SK-MEL-5 (cell line): Measurements from ENCODE around the gene RHBDL1. TPM values are rescaled to one million over a fixed set of nuclear protein-coding genes. Genes with fewer than 3 reads are reported as not detected.

ENCODE experiments used
- DNase-seq: peaks from one replicate; pipeline ENCODE4 v3.0.0-alpha.2; 2016; ENCODE audit warnings: low read depth, low spot score
- in situ Hi-C: cut with HindIII; loops from 2 replicates; pipeline ENCODE4 v1.10.0; 2016; ENCODE audit warnings: low sequenced_read_pairs, high pct_unique_total_duplicates, low pct_unique_long_range_greater_than_20kb
- total RNA-seq: library from RNA; depleted of rRNA; stranded (reverse); fragments of >200 nt; shearing (Covaris generic); gene quantifications from 2 replicates; pipeline ENCODE4 v1.2.3, GENCODE V29; 2014

RHBDL1 gene
- total RNA-seq, 1 experiment from 2014 or later: 0.34 TPM

- in situ Hi-C loops: no loop called here
- DNase-seq: peak; percentile 69
Measured at GRCh38 chr16:648071-648780, 27.2 kb upstream of the RHBDL1 start.

GRCh38 chr16:648781-649589 lies 26.5 kb upstream of the RHBDL1 start, which contains the start of gene WDR90:
WDR90 (plus strand) TSS chr16:649365; CDS start chr16:649417, 52 bp downstream.
- in situ Hi-C loops: no loop called here
- DNase-seq: peak; percentile 87

- in situ Hi-C loops: no loop called here
- DNase-seq: no peak
Measured at GRCh38 chr16:649631-650030, 25.8 kb upstream of the RHBDL1 start.

GRCh38 chr16:651844-652243 lies 23.6 kb upstream of the RHBDL1 start:
- in situ Hi-C loops: no loop called here

GRCh38 chr16:652454-653305 lies 22.8 kb upstream of the RHBDL1 start:
- DNase-seq: no peak
- in situ Hi-C loops: no loop called here

More at GRCh38 chr16:651844-652243, 23.6 kb upstream of the RHBDL1 start:
- peak; percentile 45 for DNase-seq

GRCh38 chr16:654034-654433 lies 21.4 kb upstream of the RHBDL1 start:
- no peak for DNase-seq
- in situ Hi-C loops: no loop called here

- in situ Hi-C loops: no loop called here
- DNase-seq: no peak
Measured at GRCh38 chr16:657487-657886, 18.0 kb upstream of the RHBDL1 start.

GRCh38 chr16:658679-659571 lies 16.5 kb upstream of the RHBDL1 start:
- in situ Hi-C loops: no loop called here
- DNase-seq: no peak

- in situ Hi-C loops: no loop called here
- no peak for DNase-seq
Measured at GRCh38 chr16:659618-660017, 15.9 kb upstream of the RHBDL1 start.

- in situ Hi-C loops: no loop called here
- DNase-seq: no peak
Measured at GRCh38 chr16:660132-660458, 15.4 kb upstream of the RHBDL1 start.

- in situ Hi-C loops: no loop called here
- peak; percentile 90 for DNase-seq
Measured at GRCh38 chr16:660459-661183, 14.8 kb upstream of the RHBDL1 start.

GRCh38 chr16:661184-661821 lies 14.2 kb upstream of the RHBDL1 start:
- in situ Hi-C loops: no loop called here

GRCh38 chr16:662095-662494 lies 13.4 kb upstream of the RHBDL1 start:
- in situ Hi-C loops: no loop called here

More at GRCh38 chr16:661184-661821, 14.2 kb upstream of the RHBDL1 start:
- DNase-seq: no peak

GRCh38 chr16:662597-662996 lies 12.9 kb upstream of the RHBDL1 start:
- in situ Hi-C loops: no loop called here
- DNase-seq: no peak

More at GRCh38 chr16:662095-662494, 13.4 kb upstream of the RHBDL1 start:
- DNase-seq: no peak

- in situ Hi-C loops: no loop called here
- no peak for DNase-seq
Measured at GRCh38 chr16:666572-666971, 8.9 kb upstream of the RHBDL1 start.

GRCh38 chr16:667113-667779 lies 8.2 kb upstream of the RHBDL1 start:
- in situ Hi-C loops: no loop called here
- no peak for DNase-seq
